Heart right ventricle (tissue), 16 donors: ENCODE measurements around the gene C5orf46. TPM values are rescaled to one million over a fixed set of nuclear protein-coding genes. Genes with fewer than 3 reads are reported as not detected.
"Not testable (repeated sequence)": the region's sequence is repeated elsewhere in the genome, so short reads cannot be mapped to it uniquely, and the experiment has no call there.

Source experiments
- ATAC-seq, 8 donors: fragments of 200-7000 bp; cut with Tn5 transposase; one replicate each; pipeline ENCODE4 v1.9.1; 2020; ENCODE audit warnings: mild to moderate bottlenecking in 8 of 8, moderate library complexity in 8 of 8, moderate number of reproducible peaks in 1 of 8
- DNase-seq, 2 donors: peaks; one replicate each; pipeline ENCODE4 v3.0.0-alpha.2; 2020
- H3K27ac ChIP-seq, 10 donors: fragments of 200-600 bp; sonication (generic) in 2 of 10; one replicate each; pipeline versions ENCODE4 v1.5.0 to v1.8.0; 2020 to 2022; ENCODE audit warnings: mild to moderate bottlenecking in 3 of 10
- H3K27me3 ChIP-seq, 7 donors: fragments of 200-600 bp; one replicate each; pipeline ENCODE4 v1.8.0; 2021 to 2022; ENCODE audit warnings: mild to moderate bottlenecking in 2 of 7
- H3K36me3 ChIP-seq, 9 donors: fragments of 200-600 bp; sonication (generic) in 1 of 9; one replicate each; pipeline versions ENCODE4 v1.5.0 to v1.8.0; 2020 to 2022; ENCODE audit warnings: mild to moderate bottlenecking in 2 of 9
- H3K4me1 ChIP-seq, 9 donors: fragments of 200-600 bp; sonication (generic) in 1 of 9; one replicate each; pipeline versions ENCODE4 v1.5.0 to v1.8.0; 2020 to 2022; ENCODE audit warnings: mild to moderate bottlenecking in 4 of 9
- H3K4me3 ChIP-seq, 10 donors: fragments of 200-600 bp; sonication (generic) in 2 of 10; one replicate each; pipeline versions ENCODE4 v1.5.0 to v1.8.0; 2020 to 2022; ENCODE audit warnings: mild to moderate bottlenecking in 7 of 10, moderate library complexity in 2 of 10
- H3K9me3 ChIP-seq, 11 donors: fragments of 200-600 bp in 10 of 11; sonication (generic) in 2 of 11; one replicate each; pipeline versions ENCODE4 v1.5.0 to v1.8.0; 2013 to 2022; ENCODE audit warnings: mild to moderate bottlenecking in 2 of 11, control low read depth in 1 of 11, moderate library complexity in 1 of 11
- WGBS, 2 donors: extraction: QIAGEN DNeasy Blood & Tissue Kit; methylation state at CpG; one replicate each; pipeline ENCODE4 v1.1.7; 2013; ENCODE audit warnings: inconsistent platforms in 1 of 2; 5-methylcytosine and 5-hydroxymethylcytosine counted together
- intact Hi-C, 10 donors: fragments of 100-400 bp; cut with DNase I; formaldehyde crosslinking; loops; one replicate each; pipeline versions ENCODE4 v1.11.1 to v1.14.2; 2022
- long read RNA-seq, 3 donors: library from polyadenylated mRNA; unstranded; transcript quantifications; one replicate each; pipeline ENCODE4 v2.0.0, GENCODE V29; 2020 to 2021
- polyA plus RNA-seq, 2 donors: library from polyadenylated mRNA; stranded (reverse); fragments of 200-250 nt; gene quantifications; one replicate each; pipeline ENCODE4 v1.2.3, GENCODE V29; 2013
- total RNA-seq, 10 donors: library from RNA; stranded (reverse); fragmentation: NEBNext Ultra II Directional in 3 of 10; extraction: Animal tissue kit (Norgen Biotek cat#: 25700) in 3 of 10; gene quantifications; one replicate each; pipeline versions ENCODE4 v1.2.1 to v1.2.4, GENCODE V29; 2021 to 2023
- TF ChIP-seq, protein P1 (sequence below), 9 donors: fragments of 200-600 bp; sonication (generic) in 2 of 9; IDR thresholded peaks; one replicate each; pipeline versions ENCODE4 v1.5.0 to v1.8.0; 2021 to 2022; ENCODE audit warnings: antibody characterized with exemption in 9 of 9, mild to moderate bottlenecking in 5 of 9, moderate library complexity in 1 of 9
- donor health status: Arrhythmogenic right ventricular cardiomyopathy.
- donor health status: ischemic (EF 13 %, LVEDD 7.1; RV severe dilation, severe dysfunction).
- donor health status: healthy with polysubstance abuse.
- donor health status: DM: no; HTN: yes; CAD: no.
- donor health status: DM: no; HTN: no; CAD: no.
- donor health status: ischemic (EF 25% LVEDD 6.9; RV normal size, moderate dysfunction).
- donor health status: ischemic (EF 25% LVEDD 5.7; RV mildly dilated, moderate dysfunction).
- donor health status: healthy.
- donor health status: DM: yes; HTN: yes; CAD: no.
- donor health status: Ischemic cardiomyopathy.
- donor health status: ischemic (EF 35%, LVEDD 5.7; RV mildly dilated, moderate dysfunction).
- donor health status: nonischemic (EF 11% LVEDD 7.7; RV severe dilation, severe dysfunction).
- donor health status: DM: yes; HTN: yes; CAD: no.
- donor health status: PGD.
- donor health status: ischemic (EF 29% LVEDD 5.4; RV normal size, mild dysfunction).
- donor health status: nonischemic (EF 23%, LVEDD 6.1; RV moderate dilation, normal function).

Gene C5orf46
- 10 to 100 TPM in 1 of 10 donors, 1 to 10 TPM in 8, not detected in 1; 2.3 to 10.9 (median 4.7) TPM for total RNA-seq
- polyA plus RNA-seq, result 10 to 100 TPM in 1 of 2 donors, 1 to 10 TPM in 1; 6.3 to 20.6 TPM
- long read RNA-seq, donor 1, partial matches to known transcripts, result 0 of 1 reads
- long read RNA-seq, donor 1, other reads (novel, unspliced or antisense), result 0 of 1 reads
- long read RNA-seq, donor 2, partial matches to known transcripts, result 0 of 3 reads
- long read RNA-seq, donor 2, other reads (novel, unspliced or antisense), result 1 of 3 reads
- long read RNA-seq, donor 3, result 0 reads

GRCh38 chr5:147906326-147907095 lies at the start of gene C5orf46:
Gene C5orf46, minus strand, starts transcription at chr5:147906538. Its CDS starts 37 bp downstream, at chr5:147906501.
- Histone ChIP-seq H3K36me3 (no peaks in the 10 kb centered on the region), H3K9me3 (no peaks in the 10 kb centered on the region), H3K4me1 (peaks cover 0 to 23% (median 2%) of the 10 kb centered on the region in 9 donors), H3K27ac (peak within 1 kb of the TSS in 5 of 10 donors; percentile 37 to 59 (median 51)), H3K27me3 (no peaks in the 10 kb centered on the region), H3K4me3 (peak within 1 kb of the TSS in 4 of 10 donors; percentile 14 to 27 (median 22))
- ATAC-seq (peak in 6 of 8 donors; percentile 39 to 80 (median 60)), DNase-seq (no peak)
- intact Hi-C loops, result no loop called here
- TF ChIP-seq, protein P1, sequence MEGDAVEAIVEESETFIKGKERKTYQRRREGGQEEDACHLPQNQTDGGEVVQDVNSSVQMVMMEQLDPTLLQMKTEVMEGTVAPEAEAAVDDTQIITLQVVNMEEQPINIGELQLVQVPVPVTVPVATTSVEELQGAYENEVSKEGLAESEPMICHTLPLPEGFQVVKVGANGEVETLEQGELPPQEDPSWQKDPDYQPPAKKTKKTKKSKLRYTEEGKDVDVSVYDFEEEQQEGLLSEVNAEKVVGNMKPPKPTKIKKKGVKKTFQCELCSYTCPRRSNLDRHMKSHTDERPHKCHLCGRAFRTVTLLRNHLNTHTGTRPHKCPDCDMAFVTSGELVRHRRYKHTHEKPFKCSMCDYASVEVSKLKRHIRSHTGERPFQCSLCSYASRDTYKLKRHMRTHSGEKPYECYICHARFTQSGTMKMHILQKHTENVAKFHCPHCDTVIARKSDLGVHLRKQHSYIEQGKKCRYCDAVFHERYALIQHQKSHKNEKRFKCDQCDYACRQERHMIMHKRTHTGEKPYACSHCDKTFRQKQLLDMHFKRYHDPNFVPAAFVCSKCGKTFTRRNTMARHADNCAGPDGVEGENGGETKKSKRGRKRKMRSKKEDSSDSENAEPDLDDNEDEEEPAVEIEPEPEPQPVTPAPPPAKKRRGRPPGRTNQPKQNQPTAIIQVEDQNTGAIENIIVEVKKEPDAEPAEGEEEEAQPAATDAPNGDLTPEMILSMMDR (IDR thresholded peaks at IDR 0.05), result no peak
- 47 to 48% methylated on average over 8 of the region's 8 CpGs for WGBS, 2 donors

GRCh38 chr5:147954971-147955370 lies 48.6 kb upstream of the C5orf46 start:
- Histone ChIP-seq H3K4me3 (no peak overlapping the region), H3K27ac (peak overlapping the region in 2 of 10 donors; percentile 9 to 51), H3K36me3 (no peaks in the 10 kb centered on the region), H3K4me1 (peaks cover 0 to 4% (median 0%) of the 10 kb centered on the region in 9 donors), H3K27me3 (no peaks in the 10 kb centered on the region), H3K9me3 (no peaks in the 10 kb centered on the region)
- no peak for ATAC-seq
- DNase-seq, result no peak
- TF ChIP-seq, protein P1 (IDR thresholded peaks at IDR 0.05), result no peak
- intact Hi-C loops, result loop anchor here in 8 of 10 donors (5.0 to 10.0 kb wide), 6 partner anchors 152 to 770 kb away; partner anchors contain the start of gene FBXO38 (in 1 of the 8)
- 53 to 59% methylated on average over 6 of the region's 6 CpGs for WGBS, 2 donors

GRCh38 chr5:147949711-147950573 lies 43.6 kb upstream of the C5orf46 start:
- intact Hi-C loops, result loop anchor here (1.0 to 10.0 kb wide), 9 partner anchors 157 to 775 kb away; partner anchors contain the start of gene FBXO38 (in 1 of the 10)
- H3K4me1 ChIP-seq, result peaks cover 0 to 1% (median 0%) of the 10 kb centered on the region in 9 donors
- 42 to 43% methylated on average over 2 of the region's 2 CpGs for WGBS, 2 donors
- no peaks in the 10 kb centered on the region for H3K9me3 ChIP-seq
- H3K27me3 ChIP-seq, result no peaks in the 10 kb centered on the region
- no peak overlapping the region for H3K27ac ChIP-seq
- no peak for DNase-seq
- ATAC-seq, result peak in 1 of 8 donors; percentile 61
- TF ChIP-seq, protein P1 (IDR thresholded peaks at IDR 0.05), result peak; percentile 38 to 83 (median 72)
- H3K4me3 ChIP-seq, result no peak overlapping the region
- no peaks in the 10 kb centered on the region for H3K36me3 ChIP-seq

DNA sequence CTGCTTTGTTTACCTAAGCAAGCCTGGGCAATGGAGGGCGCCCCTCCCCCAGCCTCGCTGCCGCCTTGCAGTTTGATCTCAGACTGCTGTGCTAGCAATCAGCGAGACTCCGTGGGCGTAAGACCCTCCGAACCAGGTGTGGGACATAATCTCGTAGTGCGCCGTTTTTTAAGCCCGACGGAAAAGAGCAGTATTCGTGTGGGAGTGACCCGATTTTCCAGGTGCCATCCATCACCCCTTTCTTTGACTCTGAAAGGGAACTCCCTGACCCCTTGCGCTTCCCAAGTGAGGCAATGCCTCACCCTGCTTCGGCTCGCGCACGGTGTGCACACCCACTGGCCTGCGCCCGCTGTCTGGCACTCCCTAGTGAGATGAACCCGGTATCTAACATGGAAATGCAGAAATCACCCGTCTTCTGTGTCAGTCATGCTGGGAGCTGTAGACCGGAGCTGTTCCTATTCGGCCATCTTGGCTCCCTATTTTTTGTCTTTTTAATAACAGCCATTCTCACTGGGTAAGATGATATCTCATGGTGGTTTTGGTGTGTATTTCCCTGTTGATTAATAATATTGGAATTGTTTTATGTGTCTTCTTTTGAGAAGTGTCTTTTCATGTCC lies 40.4 kb upstream of the C5orf46 start:
- H3K27me3 ChIP-seq, ATAC-seq, DNase-seq, H3K4me3 ChIP-seq, H3K36me3 ChIP-seq, H3K9me3 ChIP-seq, H3K27ac ChIP-seq, H3K4me1 ChIP-seq: not testable (repeated sequence)
- 90% methylated on average over 24 to 25 of the region's 25 CpGs for WGBS, 2 donors
- intact Hi-C loops, result loop anchor here in 2 of 10 donors (5.0 to 10.0 kb wide), 2 partner anchors 171 to 778 kb away; no protein-coding TSS in a partner anchor
